H1 (cell line): ENCODE data around the gene CRHR2. TPM values are rescaled to one million over a fixed set of nuclear protein-coding genes. Genes with fewer than 3 reads are reported as not detected.

ENCODE experiments used
- CTCF ChIA-PET: fragments of 300-600 bp; sonication (Branson Sonifier 250); formaldehyde crosslinking; loops from one replicate; lab custom pipeline; 2021; ENCODE audit not compliant: partially characterized antibody; lab: Charles Lee
- POLR2A ChIA-PET: fragments of 300-600 bp; sonication (Branson Sonifier 250); formaldehyde crosslinking; loops from one replicate; lab custom pipeline; 2021; ENCODE audit warnings: inconsistent platforms; ENCODE audit not compliant: partially characterized antibody; lab: Charles Lee
- DNase-seq, 2 experiments: peaks; one replicate each; pipeline versions ENCODE4 v3.0.0 to v3.0.0-alpha.2; 2010 to 2022; ENCODE audit warnings: low spot score in 2 of 2, low read depth in 1 of 2, mixed read lengths in 1 of 2
- FAIRE-seq: peaks from 2 replicates; lab custom pipeline; 2011; peaks lifted over from hg19 to GRCh38; lab: Jason Lieb, UNC
- H2AFZ ChIP-seq: 2 replicates; pipeline ENCODE4 v1.8.1; 2012; ENCODE audit warnings: low read length, inconsistent platforms
- H2AK5ac ChIP-seq: 2 replicates; pipeline ENCODE4 v1.6.1; 2013; ENCODE audit warnings: low read depth, low read length
- H2BK120ac ChIP-seq: replicated peaks from 2 replicates; pipeline ENCODE3; 2013; ENCODE audit warnings: low read depth, low read length, inconsistent platforms
- H2BK12ac ChIP-seq: 2 replicates; pipeline ENCODE4 v1.6.1; 2013; ENCODE audit warnings: low read depth, low read length
- H2BK15ac ChIP-seq: 2 replicates; pipeline ENCODE4 v1.6.1; 2013; ENCODE audit warnings: low read length
- H2BK20ac ChIP-seq: 2 replicates; pipeline ENCODE4 v1.6.1; 2013; ENCODE audit warnings: low read length
- H2BK5ac ChIP-seq: 2 replicates; pipeline ENCODE4 v1.6.1; 2013; ENCODE audit warnings: low read depth, low read length
- H3K14ac ChIP-seq: 2 replicates; pipeline ENCODE4 v1.6.1; 2013; ENCODE audit warnings: inconsistent platforms; ENCODE audit not compliant: insufficient read length
- H3K18ac ChIP-seq: 2 replicates; pipeline ENCODE4 v1.6.1; 2013; ENCODE audit warnings: low read length; ENCODE audit errors: extremely low read depth
- H3K23ac ChIP-seq: 2 replicates; pipeline ENCODE4 v1.6.1; 2013; ENCODE audit warnings: inconsistent platforms; ENCODE audit not compliant: insufficient read length
- H3K23me2 ChIP-seq: 2 replicates; pipeline ENCODE4 v1.6.1; 2013; ENCODE audit warnings: low read depth, low read length
- H3K27ac ChIP-seq: 2 replicates; pipeline ENCODE4 v1.6.1; 2011; ENCODE audit warnings: low read depth, low read length, inconsistent platforms
- H3K27me3 ChIP-seq, 4 experiments: replicated peaks in 1 of 4; 1 replicate in 1 of 4; 2 replicates in 3 of 4; pipeline versions ENCODE4 v1.6.1 to v1.8.1; 2011 to 2013; ENCODE audit warnings: low read length in 3 of 4, mild to moderate bottlenecking in 3 of 4, inconsistent platforms in 2 of 4, mixed read lengths in 2 of 4, moderate library complexity in 1 of 4; ENCODE audit not compliant: control insufficient read depth in 3 of 4, insufficient read depth in 3 of 4; ENCODE audit errors: extremely low read depth in 1 of 4
- H3K36me3 ChIP-seq, 4 experiments: 2 replicates each; pipeline versions ENCODE4 v1.6.1 to v1.8.1; 2011 to 2013; ENCODE audit warnings: mild to moderate bottlenecking in 4 of 4, low read length in 3 of 4, moderate library complexity in 2 of 4, control low read depth in 1 of 4, inconsistent platforms in 1 of 4; ENCODE audit not compliant: insufficient read depth in 4 of 4, control insufficient read depth in 2 of 4
- H3K4ac ChIP-seq: replicated peaks from 2 replicates; pipeline ENCODE3; 2013; ENCODE audit warnings: low read length, low read depth, mixed read lengths, inconsistent platforms; ENCODE audit not compliant: insufficient read length
- H3K4me1 ChIP-seq, 4 experiments: replicated peaks in 1 of 4; 1 replicate in 1 of 4; 2 replicates in 3 of 4; pipeline versions ENCODE4 v1.6.1 to v1.8.1; 2011 to 2013; ENCODE audit warnings: low read length in 3 of 4, inconsistent platforms in 2 of 4, mixed read lengths in 1 of 4; ENCODE audit not compliant: insufficient read depth in 4 of 4, control insufficient read depth in 3 of 4
- H3K4me2 ChIP-seq, 2 experiments: 2 replicates each; pipeline versions ENCODE4 v1.6.1 to v1.8.1; 2011 to 2013; ENCODE audit warnings: low read depth in 2 of 2, low read length in 2 of 2, control low read depth in 1 of 2, inconsistent platforms in 1 of 2, mild to moderate bottlenecking in 1 of 2; ENCODE audit not compliant: insufficient read depth in 1 of 2
- H3K4me3 ChIP-seq, 4 experiments: fragments of 200-600, 300-600 bp in 1 of 4; sonication (generic), shearing (Covaris generic), sonication (Bioruptor Twin) in 1 of 4; 2 replicates each; pipeline versions ENCODE4 v1.5.1 to v1.8.1; 2011 to 2016; ENCODE audit warnings: low read length in 4 of 4, low read depth in 3 of 4, control low read depth in 2 of 4, inconsistent platforms in 2 of 4, mild to moderate bottlenecking in 2 of 4, mixed read lengths in 1 of 4, moderate library complexity in 1 of 4; ENCODE audit not compliant: insufficient read depth in 2 of 4; ENCODE audit errors: extremely low read depth in 1 of 4
- H3K56ac ChIP-seq: replicated peaks from 2 replicates; pipeline ENCODE3; 2013; ENCODE audit warnings: low read depth, mild to moderate bottlenecking, mixed read lengths, low read length, inconsistent platforms; ENCODE audit not compliant: insufficient read length
- H3K79me1 ChIP-seq: 2 replicates; pipeline ENCODE4 v1.6.1; 2013; ENCODE audit warnings: low read depth, low read length, control low read depth
- H3K79me2 ChIP-seq, 2 experiments: 2 replicates each; pipeline versions ENCODE4 v1.6.1 to v1.8.1; 2012 to 2013; ENCODE audit warnings: low read length in 2 of 2, mild to moderate bottlenecking in 2 of 2, inconsistent platforms in 1 of 2; ENCODE audit not compliant: insufficient read depth in 2 of 2, control insufficient read depth in 1 of 2
- H3K9ac ChIP-seq, 4 experiments: replicated peaks in 1 of 4; 1 replicate in 1 of 4; 2 replicates in 3 of 4; pipeline versions ENCODE4 v1.6.1 to v1.8.1; 2011 to 2013; ENCODE audit warnings: low read depth in 3 of 4, low read length in 3 of 4, control low read depth in 2 of 4, mild to moderate bottlenecking in 2 of 4, moderate library complexity in 2 of 4, inconsistent platforms in 1 of 4; ENCODE audit errors: extremely low read depth in 1 of 4
- H3K9me3 ChIP-seq, 2 experiments: 2 replicates each; pipeline versions ENCODE4 v1.6.1 to v1.8.1; 2012 to 2013; ENCODE audit warnings: mild to moderate bottlenecking in 2 of 2, moderate library complexity in 2 of 2, control low read depth in 1 of 2, inconsistent platforms in 1 of 2, low read depth in 1 of 2, low read length in 1 of 2, mixed read lengths in 1 of 2; ENCODE audit not compliant: insufficient read depth in 2 of 2
- H4K20me1 ChIP-seq, 2 experiments: replicated peaks in 1 of 2; 2 replicates each; pipeline versions ENCODE3 to v1.8.1; 2011 to 2013; ENCODE audit warnings: inconsistent platforms in 2 of 2, low read length in 2 of 2, mild to moderate bottlenecking in 1 of 2; ENCODE audit not compliant: insufficient read depth in 2 of 2, control insufficient read depth in 1 of 2
- H4K5ac ChIP-seq: 2 replicates; pipeline ENCODE4 v1.6.1; 2013; ENCODE audit warnings: low read length, low read depth, mixed read lengths, inconsistent platforms; ENCODE audit not compliant: insufficient read length
- H4K8ac ChIP-seq: 2 replicates; pipeline ENCODE4 v1.8.0; 2013; ENCODE audit warnings: mild to moderate bottlenecking, moderate library complexity, low read length, inconsistent platforms; ENCODE audit not compliant: insufficient read depth; ENCODE audit errors: extremely low read depth
- H4K91ac ChIP-seq: replicated peaks from 2 replicates; pipeline ENCODE3; 2013; ENCODE audit warnings: low read length, mixed read lengths, inconsistent platforms; ENCODE audit not compliant: insufficient read length
- ASH2L ChIP-seq: fragments of 200-600, 300-600 bp; sonication (generic); IDR thresholded peaks from one replicate; pipeline ENCODE4 v1.7.1; 2017; ENCODE audit warnings: low read length
- CREB1 ChIP-seq: IDR thresholded peaks from 2 replicates; pipeline ENCODE4 v1.6.1; 2012; ENCODE audit warnings: inconsistent platforms
- FOSL1 ChIP-seq: IDR thresholded peaks from 2 replicates; pipeline ENCODE4 v1.6.1; 2011; ENCODE audit warnings: mild to moderate bottlenecking, low read depth, low read length, moderate library complexity; ENCODE audit not compliant: insufficient read depth
- HDAC2 ChIP-seq, 2 experiments: fragments of 300-600 bp in 1 of 2; sonication (generic) in 1 of 2; IDR thresholded peaks; 2 replicates each; pipeline ENCODE4 v1.6.1; 2011 to 2012; ENCODE audit warnings: low read depth in 2 of 2, low read length in 2 of 2, mild to moderate bottlenecking in 2 of 2, moderate library complexity in 2 of 2, borderline replicate concordance in 1 of 2, inconsistent platforms in 1 of 2
- RAD21 ChIP-seq, 2 experiments: IDR thresholded peaks in 1 of 2; conservative IDR thresholded peaks in 1 of 2; 2 replicates each; pipeline ENCODE4 v1.6.1; 2011; ENCODE audit warnings: low read depth in 2 of 2, low read length in 2 of 2, improper control_type of control experiment in 1 of 2, inconsistent platforms in 1 of 2, mild to moderate bottlenecking in 1 of 2, moderate library complexity in 1 of 2
- YY1 ChIP-seq: IDR thresholded peaks from 2 replicates; pipeline ENCODE4 v1.6.1; 2011; ENCODE audit warnings: low read depth, mild to moderate bottlenecking, low read length
- WGBS, 2 experiments: shearing (Covaris generic) in 1 of 2; methylation state at CpG; one replicate each; pipeline versions ENCODE4 v1.1.6 to v1.1.7; 2013 to 2015; ENCODE audit warnings: low lambda C conversion rate in 2 of 2, mixed read lengths in 2 of 2, inconsistent platforms in 1 of 2, low coverage in 1 of 2, missing lambda C conversion rate in 1 of 2; ENCODE audit not compliant: insufficient replicate concordance in 2 of 2, insufficient coverage in 1 of 2, insufficient read length in 1 of 2; ENCODE audit errors: extremely low coverage in 1 of 2, missing lambda C conversion rate in 1 of 2; 5-methylcytosine and 5-hydroxymethylcytosine counted together
- long read RNA-seq, 2 experiments: library from RNA in 1 of 2; library from capped mRNA in 1 of 2; stranded (forward); transcript quantifications; one replicate each; pipeline ENCODE4 v2.0.0, GENCODE V29; 2021; ENCODE audit warnings: inconsistent platforms in 1 of 2
- polyA minus RNA-seq, 3 experiments: library from RNA; depleted of rRNA, polyadenylated mRNA; stranded (reverse); fragments of >200 nt; gene quantifications; 1 replicate in 2 of 3; 2 replicates in 1 of 3; pipeline ENCODE4 v1.2.3, GENCODE V29; 2011
- polyA plus RNA-seq, 7 experiments: library from polyadenylated mRNA; depleted of rRNA in 3 of 7; stranded (reverse) in 5 of 7; unstranded in 2 of 7; fragments of >200 nt in 5 of 7; fragments of 200-250 nt in 2 of 7; gene quantifications; 1 replicate in 5 of 7; 2 replicates in 1 of 7; 4 replicates in 1 of 7; pipeline versions ENCODE4 v1.2.1 to v1.2.3, GENCODE V29; 2011 to 2013; ENCODE audit warnings: missing spikeins in 2 of 7, mixed read lengths in 2 of 7
- total RNA-seq: library from RNA; stranded (reverse); fragmentation: NEBNext Ultra II Directional; extraction: Animal tissue kit (Norgen Biotek cat#: 25700); gene quantifications from 2 replicates; pipeline ENCODE4 v1.2.1, GENCODE V29; 2021
- TF ChIP-seq, protein P1 (sequence below): IDR thresholded peaks from 2 replicates; pipeline ENCODE4 v1.6.1; 2012; ENCODE audit warnings: inconsistent platforms

Gene CRHR2
- total RNA-seq (0.19 and 0.37 TPM in 2 replicates), polyA plus RNA-seq (2011; rRNA removed) (0.99 and 1.3 TPM in 2 replicates), polyA minus RNA-seq (2011; rRNA and poly(A)+ RNA removed) (0.35 and 1.8 TPM in 2 replicates)
- polyA plus RNA-seq (2011; cell fraction: cytosol; rRNA removed) = 0.79 TPM
- polyA plus RNA-seq (2011; cell fraction: nucleus; rRNA removed) = 2.5 TPM
- polyA plus RNA-seq (2012, experiment 1 of 2) = 0.66 to 0.97 TPM (median 0.72 TPM) in 4 replicates
- polyA plus RNA-seq (2012, experiment 2 of 2) = 0.47 TPM
- 0.39 TPM for polyA plus RNA-seq (2013, experiment 1 of 2)
- 0.37 TPM for polyA plus RNA-seq (2013, experiment 2 of 2)
- 0.37 TPM for polyA minus RNA-seq (2011; cell fraction: cytosol; rRNA and poly(A)+ RNA removed)
- polyA minus RNA-seq (2011; cell fraction: nucleus; rRNA and poly(A)+ RNA removed) = 0.40 TPM
- long read RNA-seq, experiment 1 = 0 reads
- long read RNA-seq, experiment 2 = 0 reads

DNA sequence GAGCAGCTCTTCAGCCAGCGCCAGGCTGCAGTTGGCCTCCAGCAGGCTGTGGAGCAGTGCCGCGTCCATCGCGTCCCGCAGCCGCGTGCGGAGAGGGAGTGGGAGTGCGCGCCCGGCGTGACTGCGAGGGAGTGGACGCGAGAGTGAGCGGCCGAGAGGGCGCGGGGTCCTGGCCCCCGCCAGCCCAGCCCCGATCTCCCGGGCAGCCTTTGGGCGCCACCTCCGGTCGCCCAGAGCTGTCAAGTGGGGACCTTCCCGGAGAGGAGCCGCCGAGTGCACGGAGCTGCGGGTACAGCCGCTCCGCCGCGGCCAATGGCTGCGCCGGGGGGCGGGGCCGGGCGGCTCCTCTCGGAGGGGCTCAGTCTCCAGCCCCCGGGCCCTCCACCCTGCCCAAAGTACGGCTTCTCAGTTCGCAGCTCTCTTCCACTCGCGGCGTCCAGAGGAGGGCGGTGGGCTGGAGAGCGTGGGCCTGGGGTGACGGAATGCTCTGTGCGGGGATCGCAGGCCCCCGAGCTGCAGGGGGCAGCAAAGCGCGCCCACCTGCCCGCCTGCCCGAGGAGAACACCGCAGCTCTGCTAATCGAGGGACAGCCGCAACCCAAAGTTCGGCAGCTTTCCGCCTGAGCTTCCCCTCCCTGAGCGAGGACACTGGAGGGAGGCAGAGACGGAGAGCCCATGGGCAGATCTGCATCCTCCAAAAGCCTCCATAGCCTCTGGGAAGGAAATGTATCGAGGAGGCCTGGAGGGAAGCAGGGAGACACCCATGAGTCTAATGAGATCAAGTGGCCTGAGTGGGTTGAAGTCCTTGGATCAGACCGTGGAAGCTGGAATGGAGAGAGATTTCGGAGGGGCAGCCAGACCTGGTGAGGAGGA, at the start of gene CRHR2:
CRHR2 (minus strand) TSS at position 245 of the 872 bp plus-strand sequence; CDS start at position 69, 176 bp downstream.
- Histone ChIP-seq H2AK5ac (no peak within 1 kb of the TSS), H3K23me2 (peaks cover 15% of the 10 kb centered on the region; the same call in 1 of the 2 replicates), H2AFZ (no peak within 1 kb of the TSS), H3K4me2 (peak within 1 kb of the TSS; percentile 98 to 99), H3K36me3 (no peaks in the 10 kb centered on the region; a peak in 1 of 8 replicates), H3K14ac (no peak within 1 kb of the TSS), H2BK120ac (no peak within 1 kb of the TSS), H3K4me1 (peaks cover 6 to 16% (median 7%) of the 10 kb centered on the region in 4 experiments), H4K8ac (peak within 1 kb of the TSS; percentile 63), H2BK5ac (no peak within 1 kb of the TSS), H3K9ac (no peak within 1 kb of the TSS; a peak in 1 of 7 replicates), H3K23ac (no peak within 1 kb of the TSS), H3K56ac (no peak within 1 kb of the TSS), H3K27me3 (peaks cover 10 to 49% (median 41%) of the 10 kb centered on the region in 4 experiments), H2BK15ac (peak within 1 kb of the TSS; percentile 67; the same call in 1 of the 2 replicates), H4K91ac (no peak within 1 kb of the TSS), H3K27ac (no peak within 1 kb of the TSS), H3K4ac (peak within 1 kb of the TSS; percentile 9), H2BK12ac (peak within 1 kb of the TSS; percentile 50; the same call in 1 of the 2 replicates), H3K79me2 (no peaks in the 10 kb centered on the region), H4K5ac (no peak within 1 kb of the TSS), H3K18ac (peak within 1 kb of the TSS; percentile 51; the same call in 1 of the 2 replicates), H3K79me1 (no peaks in the 10 kb centered on the region), H3K9me3 (no peaks in the 10 kb centered on the region), H2BK20ac (no peak within 1 kb of the TSS), H4K20me1 (peaks cover 2 to 21% of the 10 kb centered on the region in 2 experiments), H3K4me3 (peak within 1 kb of the TSS; percentile 42 to 67 (median 50))
- POLR2A ChIA-PET = interaction anchor here (1.1 to 2.5 kb wide), 5 partner anchors 14 to 57 kb away, joined by 3 to 6 read pairs (median 4); no protein-coding TSS in a partner anchor
- CTCF ChIA-PET = interaction anchor here (0.6 to 4.5 kb wide), 32 partner anchors 10 to 373 kb away, joined by 3 to 55 read pairs (median 5); no protein-coding TSS in a partner anchor
- WGBS, 2 experiments = 8% methylated on average over 42 of the region's 67 CpGs; no CpG with 5 or more reads in 1 of the 2 experiments
- FAIRE-seq = no peak
- peak in 1 of 2 experiments; percentile 81 for DNase-seq
- TF ChIP-seq RAD21 (IDR thresholded peaks at IDR 0.05 in 1 of 2, conservative IDR thresholded peaks at IDR 0.05 in 1 of 2; ENCODE audit: low read depth in 2 of 2, low read length in 2 of 2) (peak; percentile 38 to 50; a peak in 3 of 4 replicates), ASH2L (peak; percentile 54), YY1 (peak; percentile 65), CREB1 (no peak), FOSL1 (no peak), HDAC2 (IDR thresholded peaks at IDR 0.05; ENCODE audit: borderline replicate concordance in 1 of 2, low read depth in 2 of 2, low read length in 2 of 2) (peak in 1 of 2 experiments; percentile 39; a peak in 1 of 4 replicates)
- TF ChIP-seq, protein P1, sequence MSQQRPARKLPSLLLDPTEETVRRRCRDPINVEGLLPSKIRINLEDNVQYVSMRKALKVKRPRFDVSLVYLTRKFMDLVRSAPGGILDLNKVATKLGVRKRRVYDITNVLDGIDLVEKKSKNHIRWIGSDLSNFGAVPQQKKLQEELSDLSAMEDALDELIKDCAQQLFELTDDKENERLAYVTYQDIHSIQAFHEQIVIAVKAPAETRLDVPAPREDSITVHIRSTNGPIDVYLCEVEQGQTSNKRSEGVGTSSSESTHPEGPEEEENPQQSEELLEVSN = peak; percentile 91
